HCT116 (cell line): Measurements from ENCODE around the gene JADE1. TPM values are rescaled to one million over a fixed set of nuclear protein-coding genes. Genes with fewer than 3 reads are reported as not detected.

Source experiments
- ATAC-seq: fragments of 200-7000 bp; cut with Tn5 transposase; 2 replicates; pipeline ENCODE4 v1.9.1; 2020; ENCODE audit warnings: mild to moderate bottlenecking, moderate library complexity
- BruUV-seq: library from RNA; stranded (reverse); fragments of 400-500 nt; replicated peaks from 2 replicates; lab custom pipeline; 2021; lab: Mats Ljungman, UMichigan
- CTCF ChIA-PET: fragments of 300-600 bp; sonication (Branson Sonifier 250); formaldehyde crosslinking; loops from one replicate; lab custom pipeline; 2021; ENCODE audit warnings: antibody characterized with exemption; lab: Charles Lee
- POLR2A ChIA-PET: fragments of 300-600, 350-600 bp; sonication (Branson Sonifier 250); formaldehyde crosslinking; loops from one replicate; lab custom pipeline; 2021; ENCODE audit warnings: antibody characterized with exemption; lab: Charles Lee
- RAD21 ChIA-PET, 2 experiments: fragments of 300-600 bp; sonication (Branson Sonifier 250); formaldehyde crosslinking; loops; one replicate each; lab custom pipeline; 2023; ENCODE audit warnings: low total read pairs in 2 of 2; ENCODE audit not compliant: uncharacterized antibody in 2 of 2, unreplicated experiment in 2 of 2, low non-redundant PET in 1 of 2; lab: Charles Lee
- DNase-seq: peaks from one replicate; pipeline ENCODE4 v3.0.0-alpha.2; 2010; ENCODE audit warnings: low read depth, low spot score
- H2AFZ ChIP-seq: fragments of 200-600 bp; shearing (Covaris generic), sonication (generic); 2 replicates; pipeline ENCODE4 v1.6.1; 2017; ENCODE audit warnings: low read depth, mixed run types, mixed read lengths, antibody characterized with exemption, low read length; ENCODE audit not compliant: poor library complexity, severe bottlenecking
- H3K27ac ChIP-seq: 2 replicates; pipeline ENCODE4 v1.5.1; 2012; ENCODE audit warnings: low read depth, low read length
- H3K27me3 ChIP-seq: fragments of 200-600 bp; sonication (generic); 2 replicates; pipeline ENCODE4 v1.6.1; 2016; ENCODE audit warnings: mixed run types, low read length, mixed read lengths; ENCODE audit not compliant: insufficient read depth
- H3K36me3 ChIP-seq, 2 experiments: fragments of 200-500 bp in 1 of 2; fragments of 200-600 bp in 1 of 2; sonication (Bioruptor generic) in 1 of 2; sonication (generic) in 1 of 2; 2 replicates each; pipeline versions ENCODE4 v1.5.1 to v1.6.1; 2014 to 2016; ENCODE audit warnings: low read length in 2 of 2, inconsistent platforms in 1 of 2, mixed read lengths in 1 of 2, mixed run types in 1 of 2; ENCODE audit not compliant: insufficient read depth in 2 of 2, control insufficient read depth in 1 of 2
- H3K4me1 ChIP-seq, 2 experiments: fragments of 200-600 bp in 1 of 2; sonication (generic) in 1 of 2; 2 replicates each; pipeline versions ENCODE4 v1.5.1 to v1.6.1; 2012 to 2017; ENCODE audit warnings: low read length in 2 of 2, inconsistent platforms in 1 of 2, mild to moderate bottlenecking in 1 of 2, mixed read lengths in 1 of 2, mixed run types in 1 of 2, moderate library complexity in 1 of 2; ENCODE audit not compliant: insufficient read depth in 2 of 2, control insufficient read depth in 1 of 2
- H3K4me2 ChIP-seq: fragments of 200-600 bp; sonication (generic); 2 replicates; pipeline ENCODE4 v1.6.1; 2017; ENCODE audit warnings: mixed run types, low read length, mixed read lengths
- H3K4me3 ChIP-seq, 2 experiments: fragments of 200-600 bp in 1 of 2; sonication (generic) in 1 of 2; replicated peaks in 1 of 2; 2 replicates each; pipeline ENCODE4 v1.5.1; 2011 to 2016; ENCODE audit warnings: low read length in 2 of 2, control low read depth in 1 of 2, low read depth in 1 of 2, mild to moderate bottlenecking in 1 of 2, mixed read lengths in 1 of 2, mixed run types in 1 of 2
- H3K79me2 ChIP-seq: fragments of 200-600 bp; sonication (generic); 2 replicates; pipeline ENCODE4 v1.6.1; 2017; ENCODE audit warnings: mild to moderate bottlenecking, mixed run types, low read length, moderate library complexity, mixed read lengths; ENCODE audit not compliant: insufficient read depth
- H3K9ac ChIP-seq: fragments of 200-600 bp; sonication (generic); 2 replicates; pipeline ENCODE4 v1.6.1; 2016; ENCODE audit warnings: low read length, mixed read lengths
- H3K9me2 ChIP-seq: fragments of 200-600 bp; sonication (generic), shearing (Covaris generic); 2 replicates; pipeline ENCODE4 v1.6.1; 2017; ENCODE audit warnings: mixed run types, mild to moderate bottlenecking, moderate library complexity; ENCODE audit not compliant: insufficient read depth
- H3K9me3 ChIP-seq, 2 experiments: fragments of 200-500 bp in 1 of 2; fragments of 200-600 bp in 1 of 2; sonication (Bioruptor generic) in 1 of 2; sonication (generic) in 1 of 2; 2 replicates each; pipeline ENCODE4 v1.6.1; 2014 to 2017; ENCODE audit warnings: low read length in 2 of 2, mixed read lengths in 2 of 2, inconsistent platforms in 1 of 2, low read depth in 1 of 2, mild to moderate bottlenecking in 1 of 2, mixed run types in 1 of 2, moderate library complexity in 1 of 2; ENCODE audit not compliant: control insufficient read depth in 1 of 2, insufficient read depth in 1 of 2
- H4K20me1 ChIP-seq: fragments of 200-600 bp; sonication (generic), shearing (Covaris generic); 2 replicates; pipeline ENCODE4 v1.6.1; 2017; ENCODE audit warnings: mixed run types, mild to moderate bottlenecking, moderate library complexity; ENCODE audit not compliant: insufficient read depth
- CBX3 ChIP-seq: IDR thresholded peaks from 2 replicates; pipeline ENCODE4 v1.6.1; 2012; ENCODE audit warnings: low read depth
- EGR1 ChIP-seq: IDR thresholded peaks from 2 replicates; pipeline ENCODE4 v1.6.1; 2012; ENCODE audit warnings: low read depth
- EZH2 ChIP-seq: fragments of 200-600 bp; sonication (generic); IDR thresholded peaks from 2 replicates; pipeline ENCODE4 v1.6.1; 2017; ENCODE audit warnings: antibody characterized with exemption, mixed run types
- FOSL1 ChIP-seq: IDR thresholded peaks from 2 replicates; pipeline ENCODE4 v1.6.1; 2012; ENCODE audit warnings: low read depth
- POLR2A ChIP-seq: IDR thresholded peaks from 2 replicates; pipeline ENCODE4 v1.7.0; 2011; ENCODE audit warnings: borderline replicate concordance; ENCODE audit not compliant: insufficient read depth, insufficient read length; ENCODE audit errors: extremely low read depth
- POLR2AphosphoS5 ChIP-seq: IDR thresholded peaks from 2 replicates; pipeline ENCODE4 v1.6.1; 2011; ENCODE audit warnings: mild to moderate bottlenecking, low read depth, low read length, moderate library complexity
- YY1 ChIP-seq: IDR thresholded peaks from 2 replicates; pipeline ENCODE4 v1.6.1; 2011; ENCODE audit warnings: low read length, low read depth, moderate library complexity, mild to moderate bottlenecking; ENCODE audit not compliant: insufficient replicate concordance; ENCODE audit errors: extremely low read depth
- intact Hi-C: fragments of 100-400 bp; cut with micrococcal nuclease; formaldehyde crosslinking; loops from 2 replicates; pipeline ENCODE4 v1.10.0; 2022
- total RNA-seq: library from RNA; stranded (reverse); gene quantifications from one replicate; pipeline ENCODE4 v1.2.1, GENCODE V29; 2021; ENCODE audit not compliant: unreplicated experiment
- TF ChIP-seq, protein P1 (sequence below): IDR thresholded peaks from 2 replicates; pipeline ENCODE4 v1.6.1; 2012
- TF ChIP-seq, protein P2 (sequence below): IDR thresholded peaks from 2 replicates; pipeline ENCODE4 v1.6.1; 2011; ENCODE audit warnings: mild to moderate bottlenecking, low read length, moderate library complexity; ENCODE audit not compliant: insufficient replicate concordance; ENCODE audit errors: extremely low read depth

JADE1 gene
- total RNA-seq, 1 experiment from 2014 or later, result 26.5 TPM

DNA sequence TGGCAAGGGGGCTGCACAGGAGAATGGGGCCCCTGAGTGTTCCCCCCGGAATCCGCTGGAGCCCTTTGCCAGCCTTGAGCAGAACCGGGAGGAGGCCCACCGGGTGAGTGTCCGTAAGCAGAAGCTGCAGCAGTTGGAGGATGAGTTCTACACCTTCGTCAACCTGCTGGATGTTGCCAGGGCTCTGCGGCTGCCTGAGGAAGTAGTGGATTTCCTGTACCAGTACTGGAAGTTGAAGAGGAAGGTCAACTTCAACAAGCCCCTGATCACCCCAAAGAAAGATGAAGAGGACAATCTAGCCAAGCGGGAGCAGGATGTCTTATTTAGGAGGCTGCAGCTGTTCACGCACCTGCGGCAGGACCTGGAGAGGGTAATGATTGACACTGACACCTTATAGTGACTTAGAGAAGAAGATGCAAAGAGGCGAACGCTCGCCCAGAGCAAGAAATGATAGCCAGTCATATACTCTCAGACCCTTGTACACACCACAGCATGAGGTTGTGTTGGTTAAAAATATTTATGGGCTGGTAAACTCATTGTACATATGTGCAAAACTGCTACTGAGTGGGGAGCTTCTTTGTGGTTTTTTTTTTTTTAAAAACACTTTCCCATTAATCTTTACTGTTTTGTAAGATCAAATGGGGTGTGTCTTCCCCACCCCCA is 52.5 kb downstream of the JADE1 start:
- DNase-seq (no peak), ATAC-seq (no peak)
- ChIA-PET CTCF (interaction anchor here (0.7 to 1.5 kb wide), 2 partner anchors 408 to 670 kb away, joined by 3 to 6 read pairs; no protein-coding TSS in a partner anchor), RAD21 (no interaction called here), POLR2A (no interaction called here)
- Histone ChIP-seq H3K4me2 (no peak overlapping the region), H3K36me3 (peaks cover 2 to 10% of the 10 kb centered on the region in 2 experiments; a peak in 2 of 4 replicates), H3K9me2 (no peaks in the 10 kb centered on the region), H3K27ac (no peak overlapping the region), H3K4me1 (no peaks in the 10 kb centered on the region), H3K4me3 (no peak overlapping the region), H3K79me2 (no peaks in the 10 kb centered on the region), H2AFZ (no peak overlapping the region), H3K9ac (no peak overlapping the region), H3K9me3 (no peaks in the 10 kb centered on the region), H3K27me3 (no peaks in the 10 kb centered on the region), H4K20me1 (no peaks in the 10 kb centered on the region)
- BruUV-seq, result no TSS peak
- intact Hi-C loops, result loop anchor here (2.0 kb wide), 2 partner anchors 53 to 287 kb away; partner anchors contain the start of gene JADE1
- no peak for TF ChIP-seq YY1
- TF ChIP-seq FOSL1, result no peak
- no peak for TF ChIP-seq EZH2
- TF ChIP-seq EGR1, result no peak
- TF ChIP-seq, protein P1, sequence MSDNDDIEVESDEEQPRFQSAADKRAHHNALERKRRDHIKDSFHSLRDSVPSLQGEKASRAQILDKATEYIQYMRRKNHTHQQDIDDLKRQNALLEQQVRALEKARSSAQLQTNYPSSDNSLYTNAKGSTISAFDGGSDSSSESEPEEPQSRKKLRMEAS, result no peak
- no peak for TF ChIP-seq POLR2AphosphoS5
- no peak for TF ChIP-seq POLR2A
- TF ChIP-seq, protein P2, sequence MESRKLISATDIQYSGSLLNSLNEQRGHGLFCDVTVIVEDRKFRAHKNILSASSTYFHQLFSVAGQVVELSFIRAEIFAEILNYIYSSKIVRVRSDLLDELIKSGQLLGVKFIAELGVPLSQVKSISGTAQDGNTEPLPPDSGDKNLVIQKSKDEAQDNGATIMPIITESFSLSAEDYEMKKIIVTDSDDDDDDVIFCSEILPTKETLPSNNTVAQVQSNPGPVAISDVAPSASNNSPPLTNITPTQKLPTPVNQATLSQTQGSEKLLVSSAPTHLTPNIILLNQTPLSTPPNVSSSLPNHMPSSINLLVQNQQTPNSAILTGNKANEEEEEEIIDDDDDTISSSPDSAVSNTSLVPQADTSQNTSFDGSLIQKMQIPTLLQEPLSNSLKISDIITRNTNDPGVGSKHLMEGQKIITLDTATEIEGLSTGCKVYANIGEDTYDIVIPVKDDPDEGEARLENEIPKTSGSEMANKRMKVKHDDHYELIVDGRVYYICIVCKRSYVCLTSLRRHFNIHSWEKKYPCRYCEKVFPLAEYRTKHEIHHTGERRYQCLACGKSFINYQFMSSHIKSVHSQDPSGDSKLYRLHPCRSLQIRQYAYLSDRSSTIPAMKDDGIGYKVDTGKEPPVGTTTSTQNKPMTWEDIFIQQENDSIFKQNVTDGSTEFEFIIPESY, result no peak
- no peak for TF ChIP-seq CBX3
